Activated CD4-positive, alpha-beta T cell treated with anti-CD3 and anti-CD28 coated beads, Interleukin-2, amount 50 U/mL, for 16 hours (primary cell): ENCODE results near the gene PNMT.
"Not testable (repeated sequence)": the region's sequence is repeated elsewhere in the genome, so short reads cannot be mapped to it uniquely, and the experiment has no call there.

Experiments used
- DNase-seq: peaks from one replicate; pipeline ENCODE4 v3.0.0-alpha.2; 2020

The PNMT gene

GRCh38 chr17:39688945-39689344 is 20.7 kb downstream of the PNMT start:
- no peak for DNase-seq

GRCh38 chr17:39694593-39694992 is 26.3 kb downstream of the PNMT start:
- DNase-seq: no peak

- DNase-seq: no peak
These were observed 26.8 kb downstream of the PNMT start for GRCh38 chr17:39695089-39695474.

- no peak for DNase-seq
These were observed 28.5 kb downstream of the PNMT start for GRCh38 chr17:39696731-39697130.

- no peak for DNase-seq
These were observed 29.7 kb downstream of the PNMT start for GRCh38 chr17:39697961-39698360.

- not testable (repeated sequence) for DNase-seq
These were observed 31.0 kb downstream of the PNMT start for GRCh38 chr17:39699157-39699817.

GRCh38 chr17:39699818-39700147 is 31.5 kb downstream of the PNMT start, which contains the start of gene ERBB2:
Gene ERBB2 (plus strand): TSS chr17:39700064. CDS start chr17:39700239, 175 bp downstream.
- DNase-seq: no peak

- DNase-seq: no peak
These were observed 32.1 kb downstream of the PNMT start for GRCh38 chr17:39700148-39700987.

- no peak for DNase-seq
These were observed 32.9 kb downstream of the PNMT start for GRCh38 chr17:39701012-39701783.

GRCh38 chr17:39701784-39702422 is 33.6 kb downstream of the PNMT start:
- DNase-seq: no peak

GRCh38 chr17:39702901-39703893 is 34.9 kb downstream of the PNMT start:
- DNase-seq: no peak

GRCh38 chr17:39703913-39704312 is 35.7 kb downstream of the PNMT start:
- DNase-seq: no peak

- no peak for DNase-seq
These were observed 36.7 kb downstream of the PNMT start for GRCh38 chr17:39704821-39705551.

GRCh38 chr17:39705786-39706348 is 37.6 kb downstream of the PNMT start:
- DNase-seq: no peak

- DNase-seq: no peak
These were observed 38.1 kb downstream of the PNMT start for GRCh38 chr17:39706383-39706782.

- DNase-seq: no peak
These were observed 38.7 kb downstream of the PNMT start for GRCh38 chr17:39706921-39707337.

GRCh38 chr17:39709319-39709997 is 41.2 kb downstream of the PNMT start:
- no peak for DNase-seq

GRCh38 chr17:39709998-39710964 is 42.0 kb downstream of the PNMT start:
- no peak for DNase-seq

- not testable (repeated sequence) for DNase-seq
These were observed 42.8 kb downstream of the PNMT start for GRCh38 chr17:39711071-39711470.
